AG09319 (cell line): ENCODE data around the gene TPRG1.

ENCODE experiments used
- DNase-seq: peaks from one replicate; pipeline ENCODE4 v3.0.0-alpha.2; 2010; ENCODE audit warnings: low read depth; ENCODE audit errors: extremely low read depth
- TF ChIP-seq, protein P1 (sequence below): IDR thresholded peaks from 2 replicates; pipeline ENCODE4 v1.5.1; 2011; ENCODE audit warnings: low read depth, mild to moderate bottlenecking, inconsistent platforms, low read length, moderate library complexity

Gene TPRG1

DNA sequence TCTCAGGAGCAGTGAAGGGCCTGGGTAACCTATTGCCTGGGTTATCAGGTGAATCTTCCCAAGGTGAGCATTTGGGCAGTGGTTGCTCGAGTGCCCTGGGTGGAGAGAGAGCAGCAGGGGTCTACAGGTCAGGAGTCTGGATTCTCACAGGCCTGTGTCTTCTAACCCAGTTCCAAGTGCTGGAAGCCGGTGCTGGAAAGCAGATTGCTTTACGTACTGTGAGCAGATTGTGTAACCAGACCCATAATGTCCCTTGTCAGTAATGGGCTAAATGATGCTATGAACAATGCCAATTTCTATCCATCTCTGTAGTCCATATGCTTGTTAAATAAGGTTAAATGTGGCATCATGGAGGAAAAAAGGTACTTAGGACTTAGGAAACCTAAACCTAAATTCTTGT is 106.5 kb downstream of the TPRG1 start:
- TF ChIP-seq, protein P1, sequence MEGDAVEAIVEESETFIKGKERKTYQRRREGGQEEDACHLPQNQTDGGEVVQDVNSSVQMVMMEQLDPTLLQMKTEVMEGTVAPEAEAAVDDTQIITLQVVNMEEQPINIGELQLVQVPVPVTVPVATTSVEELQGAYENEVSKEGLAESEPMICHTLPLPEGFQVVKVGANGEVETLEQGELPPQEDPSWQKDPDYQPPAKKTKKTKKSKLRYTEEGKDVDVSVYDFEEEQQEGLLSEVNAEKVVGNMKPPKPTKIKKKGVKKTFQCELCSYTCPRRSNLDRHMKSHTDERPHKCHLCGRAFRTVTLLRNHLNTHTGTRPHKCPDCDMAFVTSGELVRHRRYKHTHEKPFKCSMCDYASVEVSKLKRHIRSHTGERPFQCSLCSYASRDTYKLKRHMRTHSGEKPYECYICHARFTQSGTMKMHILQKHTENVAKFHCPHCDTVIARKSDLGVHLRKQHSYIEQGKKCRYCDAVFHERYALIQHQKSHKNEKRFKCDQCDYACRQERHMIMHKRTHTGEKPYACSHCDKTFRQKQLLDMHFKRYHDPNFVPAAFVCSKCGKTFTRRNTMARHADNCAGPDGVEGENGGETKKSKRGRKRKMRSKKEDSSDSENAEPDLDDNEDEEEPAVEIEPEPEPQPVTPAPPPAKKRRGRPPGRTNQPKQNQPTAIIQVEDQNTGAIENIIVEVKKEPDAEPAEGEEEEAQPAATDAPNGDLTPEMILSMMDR = no peak
- no peak for DNase-seq

DNA sequence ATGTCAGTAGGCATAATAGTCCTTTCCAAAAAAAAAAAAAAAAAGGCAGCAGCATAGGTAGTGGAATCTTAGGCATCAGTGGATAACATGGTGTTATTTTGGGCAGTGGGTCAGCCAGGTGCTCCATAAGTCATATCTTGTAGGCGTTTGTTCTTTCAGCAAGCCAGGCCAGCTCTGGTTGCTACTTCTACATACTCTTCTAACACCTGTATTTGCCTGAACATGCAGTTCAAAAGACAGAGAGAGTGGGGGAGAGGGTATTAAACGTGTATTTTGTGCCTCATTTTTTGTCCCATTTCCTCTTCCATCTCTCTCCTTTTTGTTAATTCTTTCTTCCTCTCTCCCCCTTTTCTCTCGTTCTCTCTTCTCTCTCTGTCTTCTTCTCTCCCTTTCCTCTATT is 110.4 kb downstream of the TPRG1 start:
- TF ChIP-seq, protein P1 = no peak
- no peak for DNase-seq

DNA sequence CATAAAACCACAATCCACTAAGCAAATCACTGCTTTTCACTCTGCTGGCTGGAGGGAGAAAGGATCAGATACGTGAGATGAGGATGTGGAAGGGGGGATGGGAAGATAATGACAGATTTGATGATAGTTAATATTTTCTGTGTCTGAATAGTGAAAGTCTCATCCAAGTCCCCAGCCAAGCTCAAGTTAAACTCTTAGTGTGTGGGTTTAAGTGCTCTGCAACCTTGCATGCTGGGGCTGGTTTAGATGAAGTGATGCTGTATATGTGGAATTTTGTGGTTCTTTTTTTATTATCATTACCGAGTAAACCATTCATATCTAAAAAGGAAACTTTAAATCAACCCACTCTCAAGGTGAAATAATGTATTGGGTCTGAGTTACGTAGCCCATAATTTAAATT is 111.0 kb downstream of the TPRG1 start:
- DNase-seq = no peak
- TF ChIP-seq, protein P1 = no peak

DNA sequence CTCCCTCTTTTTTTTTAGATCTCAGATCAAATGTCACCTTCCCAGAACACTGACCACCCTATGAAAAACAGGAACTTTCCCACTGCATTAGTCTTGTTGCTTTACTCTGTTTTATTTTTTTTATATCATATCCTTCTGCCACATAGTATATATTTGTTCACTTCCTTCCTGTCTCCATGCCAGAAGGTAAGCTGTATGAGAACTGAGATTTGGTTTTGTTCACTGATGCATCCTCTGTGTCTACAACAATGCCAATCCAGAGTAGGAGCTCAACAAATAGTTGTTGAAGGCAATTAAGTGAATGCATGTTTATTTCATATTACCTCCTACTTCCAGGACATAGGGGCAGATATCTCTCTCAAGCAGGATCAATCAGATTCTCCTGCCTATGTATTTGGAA is 114.4 kb downstream of the TPRG1 start:
- TF ChIP-seq, protein P1 = no peak
- DNase-seq = no peak

DNA sequence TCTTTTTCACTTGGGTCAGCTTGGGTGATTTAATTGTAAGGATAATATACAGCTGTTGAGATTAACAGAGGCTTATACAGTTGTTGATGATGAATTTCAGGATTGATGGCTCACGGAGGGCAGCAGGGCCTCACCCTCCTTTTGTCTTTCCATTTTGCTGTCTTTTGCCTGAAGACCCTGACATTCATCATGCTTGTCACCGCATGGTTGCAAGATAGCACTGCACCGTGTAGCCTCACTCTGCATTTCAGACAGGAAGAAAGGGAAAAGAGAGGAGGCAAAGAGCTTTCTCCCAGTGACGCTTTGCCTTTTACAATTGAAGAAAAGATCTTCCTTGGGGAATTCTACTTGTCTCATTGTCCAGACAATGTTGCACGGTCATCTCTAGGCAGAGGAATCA is 115.1 kb downstream of the TPRG1 start:
- TF ChIP-seq, protein P1 = no peak
- DNase-seq = no peak

DNA sequence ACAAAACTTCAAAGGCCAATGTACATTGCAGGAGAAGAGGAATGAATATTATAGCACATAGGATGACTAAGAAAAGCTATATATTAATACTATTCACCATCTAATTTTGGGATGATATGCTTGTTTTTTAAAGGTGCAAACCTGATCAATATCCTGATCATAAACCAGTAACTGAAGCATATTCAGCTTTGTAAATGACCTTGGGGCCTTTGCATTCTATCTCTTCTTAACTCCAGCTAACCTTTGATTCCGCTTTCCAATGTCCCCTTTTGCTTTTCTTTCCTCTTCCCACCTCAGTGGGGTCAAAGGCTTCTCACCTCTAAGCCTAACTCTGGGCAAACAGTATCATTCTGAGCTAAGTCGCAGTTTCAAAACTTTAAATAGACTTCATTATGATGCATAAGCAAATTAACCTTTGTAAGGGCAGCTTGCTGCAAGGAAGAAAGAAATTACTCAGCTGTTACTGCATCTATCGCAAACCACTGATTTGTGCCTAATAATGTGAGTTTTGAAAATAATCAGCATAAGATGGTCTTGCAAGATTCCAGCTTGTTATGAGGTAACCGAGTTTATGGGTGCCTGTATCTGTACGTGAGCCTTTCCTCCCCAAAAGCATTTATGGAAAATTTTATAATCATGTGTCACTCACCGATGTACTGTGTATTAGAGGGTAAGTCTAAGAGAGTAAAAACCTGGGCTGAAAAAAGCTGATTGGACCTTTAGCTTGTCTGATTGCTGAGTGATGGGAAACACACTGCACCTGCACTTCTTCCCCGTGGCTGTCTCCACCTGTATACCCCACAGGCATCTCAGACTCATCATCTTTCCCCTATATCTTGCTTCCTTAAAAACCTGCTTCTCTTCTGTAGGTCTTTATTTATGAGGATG is 116.8 kb downstream of the TPRG1 start:
- TF ChIP-seq, protein P1 = no peak
- DNase-seq = no peak

DNA sequence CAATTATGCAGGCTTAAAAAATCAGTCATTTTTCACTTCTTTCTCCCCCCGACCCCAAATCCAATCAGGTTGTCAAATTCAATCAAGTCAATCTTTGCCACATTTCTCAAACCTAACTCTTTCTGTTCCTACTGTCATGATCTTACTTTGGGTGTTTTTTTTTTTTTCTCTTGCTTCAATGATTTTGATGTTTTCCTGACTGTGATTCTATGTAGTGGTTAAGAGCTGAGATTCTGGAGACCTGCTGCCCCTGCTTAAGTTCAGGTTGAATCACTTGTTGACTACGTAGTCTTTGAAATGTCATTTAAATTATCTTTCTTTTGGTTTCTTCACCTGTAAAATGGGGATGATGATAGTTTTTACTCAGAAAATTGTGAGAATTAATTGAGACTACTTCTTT is 117.5 kb downstream of the TPRG1 start:
- no peak for DNase-seq

More for the DNA sequence above, 117.5 kb downstream of the TPRG1 start:
- TF ChIP-seq, protein P1 = no peak
